HG02943 (cell line): ENCODE results near the gene FAM161B.

Experiments
- ATAC-seq: cut with Tn5 transposase; IDR thresholded peaks from one replicate; pipeline ENCODE4 v1.9.1; 2021; ENCODE audit warnings: mild to moderate bottlenecking, low read depth, moderate library complexity; ENCODE audit not compliant: unreplicated experiment

FAM161B gene

DNA sequence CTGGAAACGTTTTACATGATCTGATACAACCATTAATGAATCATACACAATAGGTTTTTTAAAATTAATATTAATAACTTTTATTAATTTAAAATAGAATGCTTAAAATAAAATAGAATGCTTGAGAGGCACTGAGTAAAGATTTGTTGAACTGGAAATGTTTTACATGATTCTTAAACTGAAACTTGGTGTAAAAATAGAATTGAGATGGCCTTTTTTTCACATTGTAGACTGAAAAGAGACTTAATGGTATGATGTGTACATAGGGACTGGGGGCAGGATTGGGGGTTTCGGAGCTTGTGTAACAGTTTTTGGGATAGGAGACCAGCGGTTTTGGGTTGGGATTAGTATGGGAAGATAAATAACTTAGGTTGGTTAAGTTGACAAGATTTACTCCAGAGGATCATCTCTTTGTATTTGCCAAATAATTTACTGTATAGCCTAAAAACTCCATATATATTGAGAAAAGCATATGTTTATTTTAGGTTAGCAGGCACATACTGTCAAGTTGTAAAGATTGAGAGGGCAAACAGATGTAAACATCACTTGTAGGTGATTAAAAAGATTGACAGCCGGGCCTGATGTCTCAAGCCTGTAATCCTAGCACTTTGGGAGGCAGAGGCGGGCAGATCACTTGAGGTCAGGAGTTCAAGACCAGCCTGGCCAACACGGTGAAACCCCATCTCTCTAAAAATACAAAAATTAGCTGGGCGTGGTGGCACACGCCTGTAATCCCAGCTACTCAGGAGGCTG is 65.3 kb downstream of the FAM161B start:
- ATAC-seq: no peak
